Measurements from ENCODE around the gene PMEPA1.
"Not testable (repeated sequence)": the region's sequence is repeated elsewhere in the genome, so short reads cannot be mapped to it uniquely, and the experiment has no call there.

Gene PMEPA1

GRCh38 chr20:57652606-57653545 is 56.9 kb downstream of the PMEPA1 start:
- no peak for DNase-seq (ENCODE audit: low read depth in 2 of 3, low spot score in 2 of 3)

GRCh38 chr20:57651881-57652605 is 57.8 kb downstream of the PMEPA1 start:
- no peak for DNase-seq (ENCODE audit: low read depth in 2 of 3, low spot score in 2 of 3)

GRCh38 chr20:57650756-57651483 is 58.9 kb downstream of the PMEPA1 start:
- no peak for DNase-seq (ENCODE audit: low read depth in 2 of 3, low spot score in 2 of 3)

GRCh38 chr20:57650266-57650665 is 59.5 kb downstream of the PMEPA1 start:
- DNase-seq (ENCODE audit: low read depth in 2 of 3, low spot score in 2 of 3): no peak

- no peak for DNase-seq (ENCODE audit: low read depth in 2 of 3, low spot score in 2 of 3)
Measured at GRCh38 chr20:57649617-57650015, 60.2 kb downstream of the PMEPA1 start.

- DNase-seq (ENCODE audit: low read depth in 2 of 3, low spot score in 2 of 3): no peak
Measured at GRCh38 chr20:57648878-57649616, 60.8 kb downstream of the PMEPA1 start.

- DNase-seq (ENCODE audit: low read depth in 2 of 3, low spot score in 2 of 3): no peak
Measured at GRCh38 chr20:57647933-57648785, 61.7 kb downstream of the PMEPA1 start.

GRCh38 chr20:57647006-57647932 is 62.5 kb downstream of the PMEPA1 start:
- DNase-seq (ENCODE audit: low read depth in 2 of 3, low spot score in 2 of 3): no peak

- no peak for DNase-seq (ENCODE audit: low read depth in 2 of 3, low spot score in 2 of 3)
Measured at GRCh38 chr20:57638895-57639236, 70.9 kb downstream of the PMEPA1 start.

GRCh38 chr20:57638173-57638894 is 71.5 kb downstream of the PMEPA1 start:
- DNase-seq (ENCODE audit: low read depth in 2 of 3, low spot score in 2 of 3): no peak

GRCh38 chr20:57633945-57634491 is 75.8 kb downstream of the PMEPA1 start:
- no peak for DNase-seq (ENCODE audit: low read depth in 2 of 3, low spot score in 2 of 3)

- DNase-seq (ENCODE audit: low read depth in 2 of 3, low spot score in 2 of 3): no peak
Measured at GRCh38 chr20:57632286-57632685, 77.5 kb downstream of the PMEPA1 start.

- no peak for DNase-seq (ENCODE audit: low read depth in 2 of 3, low spot score in 2 of 3)
Measured at GRCh38 chr20:57630061-57630460, 79.8 kb downstream of the PMEPA1 start.

GRCh38 chr20:57629491-57629901 is 80.3 kb downstream of the PMEPA1 start:
- not testable (repeated sequence) for DNase-seq (ENCODE audit: low read depth in 2 of 3, low spot score in 2 of 3)

- not testable (repeated sequence) for DNase-seq (ENCODE audit: low read depth in 2 of 3, low spot score in 2 of 3)
Measured at GRCh38 chr20:57628962-57629308, 80.9 kb downstream of the PMEPA1 start.

GRCh38 chr20:57628047-57628961 is 81.5 kb downstream of the PMEPA1 start:
- no peak for DNase-seq (ENCODE audit: low read depth in 2 of 3, low spot score in 2 of 3)

GRCh38 chr20:57627339-57627738 is 82.5 kb downstream of the PMEPA1 start:
- no peak for DNase-seq (ENCODE audit: low read depth in 2 of 3, low spot score in 2 of 3)
